ENCODE measurements around the gene SRRM2.

SRRM2 gene

DNA sequence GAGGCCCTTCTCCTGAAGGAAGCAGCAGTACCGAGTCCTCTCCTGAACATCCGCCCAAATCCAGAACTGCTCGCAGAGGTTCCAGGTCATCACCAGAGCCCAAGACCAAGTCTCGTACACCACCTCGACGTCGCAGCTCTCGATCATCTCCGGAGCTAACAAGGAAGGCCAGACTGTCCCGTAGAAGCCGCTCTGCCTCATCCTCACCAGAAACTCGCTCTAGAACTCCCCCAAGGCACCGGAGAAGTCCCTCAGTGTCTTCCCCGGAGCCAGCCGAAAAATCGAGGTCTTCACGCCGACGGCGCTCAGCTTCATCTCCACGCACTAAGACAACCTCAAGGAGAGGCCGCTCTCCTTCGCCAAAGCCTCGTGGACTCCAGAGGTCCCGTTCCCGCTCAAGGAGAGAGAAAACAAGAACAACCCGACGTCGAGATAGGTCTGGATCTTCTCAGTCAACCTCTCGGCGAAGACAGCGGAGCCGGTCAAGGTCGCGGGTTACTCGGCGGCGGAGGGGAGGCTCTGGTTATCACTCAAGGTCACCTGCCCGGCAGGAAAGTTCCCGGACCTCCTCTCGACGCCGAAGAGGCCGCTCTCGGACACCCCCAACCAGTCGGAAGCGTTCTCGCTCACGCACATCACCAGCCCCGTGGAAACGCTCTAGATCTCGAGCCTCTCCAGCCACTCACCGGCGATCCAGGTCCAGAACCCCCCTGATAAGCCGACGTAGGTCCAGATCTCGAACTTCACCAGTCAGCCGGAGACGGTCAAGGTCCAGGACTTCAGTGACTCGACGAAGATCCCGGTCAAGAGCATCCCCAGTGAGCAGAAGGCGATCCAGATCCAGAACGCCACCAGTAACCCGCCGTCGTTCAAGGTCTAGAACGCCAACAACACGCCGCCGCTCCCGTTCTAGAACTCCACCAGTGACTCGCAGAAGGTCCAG lies 13.3 kb downstream of the SRRM2 start:
- DNase-seq = no peak

DNA sequence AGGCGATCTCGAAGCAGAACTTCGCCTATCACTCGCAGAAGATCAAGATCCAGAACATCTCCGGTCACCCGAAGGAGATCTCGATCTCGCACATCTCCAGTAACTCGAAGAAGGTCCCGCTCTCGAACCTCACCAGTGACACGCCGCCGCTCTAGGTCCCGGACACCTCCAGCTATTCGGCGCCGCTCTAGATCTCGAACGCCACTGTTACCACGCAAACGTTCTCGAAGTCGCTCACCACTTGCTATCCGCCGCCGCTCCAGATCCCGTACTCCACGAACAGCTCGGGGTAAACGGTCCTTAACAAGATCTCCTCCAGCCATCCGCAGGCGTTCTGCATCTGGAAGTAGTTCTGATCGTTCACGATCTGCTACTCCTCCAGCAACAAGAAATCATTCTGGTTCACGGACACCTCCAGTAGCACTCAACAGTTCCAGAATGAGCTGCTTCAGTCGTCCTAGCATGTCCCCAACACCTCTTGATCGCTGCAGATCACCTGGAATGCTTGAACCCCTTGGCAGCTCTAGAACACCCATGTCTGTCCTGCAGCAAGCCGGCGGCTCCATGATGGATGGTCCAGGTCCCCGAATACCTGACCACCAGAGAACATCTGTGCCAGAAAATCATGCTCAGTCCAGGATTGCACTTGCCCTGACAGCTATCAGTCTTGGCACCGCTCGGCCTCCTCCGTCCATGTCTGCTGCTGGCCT lies 14.1 kb downstream of the SRRM2 start:
- no peak for DNase-seq

DNA sequence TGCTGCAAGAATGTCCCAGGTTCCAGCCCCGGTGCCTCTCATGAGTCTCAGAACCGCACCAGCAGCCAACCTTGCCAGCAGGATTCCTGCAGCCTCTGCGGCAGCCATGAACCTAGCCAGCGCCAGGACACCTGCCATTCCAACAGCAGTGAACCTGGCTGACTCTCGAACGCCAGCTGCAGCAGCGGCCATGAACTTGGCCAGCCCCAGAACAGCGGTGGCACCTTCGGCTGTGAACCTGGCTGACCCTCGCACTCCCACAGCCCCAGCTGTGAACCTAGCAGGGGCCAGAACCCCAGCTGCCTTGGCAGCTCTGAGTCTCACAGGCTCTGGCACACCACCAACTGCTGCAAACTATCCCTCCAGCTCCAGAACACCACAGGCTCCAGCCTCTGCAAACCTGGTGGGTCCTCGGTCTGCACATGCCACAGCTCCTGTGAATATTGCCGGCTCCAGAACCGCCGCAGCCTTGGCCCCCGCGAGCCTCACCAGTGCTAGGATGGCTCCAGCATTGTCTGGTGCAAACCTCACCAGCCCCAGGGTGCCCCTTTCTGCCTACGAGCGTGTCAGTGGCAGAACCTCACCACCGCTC lies 14.8 kb downstream of the SRRM2 start:
- DNase-seq = no peak

DNA sequence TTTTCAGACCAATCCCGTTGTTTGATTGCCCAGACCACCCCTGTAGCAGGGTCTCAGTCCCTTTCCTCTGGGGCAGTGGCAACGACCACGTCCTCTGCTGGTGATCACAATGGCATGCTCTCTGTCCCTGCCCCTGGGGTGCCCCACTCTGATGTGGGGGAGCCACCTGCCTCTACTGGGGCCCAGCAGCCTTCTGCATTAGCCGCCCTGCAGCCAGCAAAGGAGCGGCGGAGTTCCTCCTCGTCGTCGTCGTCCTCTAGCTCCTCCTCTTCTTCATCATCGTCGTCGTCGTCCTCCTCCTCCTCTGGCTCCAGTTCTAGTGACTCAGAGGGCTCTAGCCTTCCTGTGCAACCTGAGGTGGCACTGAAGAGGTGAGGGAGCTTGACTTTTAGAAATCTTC lies 15.5 kb downstream of the SRRM2 start:
- no peak for DNase-seq

DNA sequence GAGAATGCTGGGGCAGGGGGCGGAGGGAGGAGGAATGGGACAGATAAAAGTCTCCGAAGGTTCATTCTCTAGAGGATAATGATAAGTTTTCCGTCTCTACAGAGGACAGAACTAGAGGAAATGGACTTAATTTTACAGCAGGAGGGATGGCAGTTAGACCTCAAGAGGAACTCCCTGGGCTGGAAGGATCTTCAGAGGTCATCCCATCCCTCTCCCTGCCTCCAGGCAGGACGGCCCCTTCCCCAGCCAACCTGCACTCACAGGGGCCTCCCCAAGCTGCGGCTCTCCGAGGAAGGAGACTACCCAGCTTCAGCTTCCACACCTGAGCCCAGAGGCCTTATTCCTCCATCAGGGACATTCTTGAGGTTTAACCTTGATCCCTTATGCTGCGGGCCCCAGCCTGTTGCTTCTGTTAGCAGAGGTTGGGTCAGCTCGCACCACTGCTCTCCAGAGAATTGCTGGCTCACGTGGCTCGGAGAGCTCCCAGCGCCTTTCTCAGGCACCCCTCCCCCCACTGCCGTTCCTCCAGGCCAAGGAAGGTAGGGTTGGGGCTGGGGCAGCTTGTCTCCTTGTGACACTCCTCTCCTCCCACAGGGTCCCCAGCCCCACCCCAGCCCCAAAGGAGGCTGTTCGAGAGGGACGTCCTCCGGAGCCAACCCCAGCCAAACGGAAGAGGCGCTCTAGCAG lies 16.1 kb downstream of the SRRM2 start:
- no peak for DNase-seq

DNA sequence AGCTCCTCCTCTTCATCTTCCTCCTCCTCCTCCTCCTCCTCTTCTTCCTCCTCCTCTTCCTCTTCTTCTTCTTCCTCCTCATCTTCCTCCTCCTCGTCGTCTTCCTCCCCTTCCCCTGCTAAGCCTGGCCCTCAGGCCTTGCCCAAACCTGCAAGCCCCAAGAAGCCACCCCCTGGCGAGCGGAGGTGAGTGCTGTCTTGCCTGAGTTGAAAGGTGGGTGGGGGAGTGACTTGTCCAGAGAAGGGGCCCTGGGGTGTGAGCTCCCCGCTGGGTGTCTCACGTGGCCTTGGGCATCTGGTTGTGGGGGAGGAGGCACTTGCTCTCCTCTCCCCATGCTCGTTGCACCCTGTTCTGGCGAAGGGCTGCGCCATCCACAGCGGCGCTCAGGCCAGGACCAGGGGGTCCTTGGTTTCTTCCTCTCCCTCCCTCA lies 16.7 kb downstream of the SRRM2 start:
- DNase-seq = no peak

- no peak for DNase-seq
Observed at GRCh38 chr16:2769675-2770056, 17.2 kb downstream of the SRRM2 start.

GRCh38 chr16:2770057-2770951 lies 17.9 kb downstream of the SRRM2 start:
- DNase-seq = no peak

- no peak for DNase-seq
Observed at GRCh38 chr16:2771496-2772402, 19.3 kb downstream of the SRRM2 start.

DNA sequence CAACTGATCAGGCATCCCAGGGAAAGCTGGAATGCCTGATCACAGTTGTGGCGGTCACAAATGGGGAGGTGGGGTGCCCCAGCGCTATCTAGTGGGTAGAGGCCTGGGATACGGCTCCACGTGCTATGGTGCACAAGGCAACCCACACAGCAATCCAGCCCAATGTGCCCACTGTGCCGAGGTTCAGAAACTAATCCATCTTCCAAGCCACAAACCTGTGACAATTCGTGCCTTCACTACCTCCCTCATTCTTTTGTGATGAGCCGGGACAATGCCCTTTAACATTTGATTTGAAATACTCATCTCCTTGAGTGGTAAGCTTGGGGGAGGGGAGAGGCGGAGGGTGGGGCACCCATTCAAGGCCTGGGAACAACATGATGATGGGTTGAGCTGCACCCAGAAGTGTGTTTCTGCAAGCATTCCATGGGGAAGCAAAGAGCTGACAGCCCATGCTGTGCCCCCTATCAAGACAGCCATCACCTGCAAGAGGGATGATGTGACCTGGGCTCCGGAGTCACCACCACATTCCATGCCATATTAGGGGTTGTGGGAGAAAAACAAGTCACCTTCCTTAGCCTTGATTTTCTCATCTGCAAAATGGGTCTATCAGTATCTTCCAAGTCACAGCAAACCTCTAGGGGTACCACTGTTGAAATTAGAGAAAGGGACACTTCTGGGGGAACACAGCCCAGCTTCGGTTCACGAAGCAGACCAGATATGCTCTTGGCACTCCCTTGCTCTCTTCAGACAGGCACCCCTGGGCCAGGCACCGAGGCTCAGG lies 20.9 kb downstream of the SRRM2 start:
- no peak for DNase-seq

DNA sequence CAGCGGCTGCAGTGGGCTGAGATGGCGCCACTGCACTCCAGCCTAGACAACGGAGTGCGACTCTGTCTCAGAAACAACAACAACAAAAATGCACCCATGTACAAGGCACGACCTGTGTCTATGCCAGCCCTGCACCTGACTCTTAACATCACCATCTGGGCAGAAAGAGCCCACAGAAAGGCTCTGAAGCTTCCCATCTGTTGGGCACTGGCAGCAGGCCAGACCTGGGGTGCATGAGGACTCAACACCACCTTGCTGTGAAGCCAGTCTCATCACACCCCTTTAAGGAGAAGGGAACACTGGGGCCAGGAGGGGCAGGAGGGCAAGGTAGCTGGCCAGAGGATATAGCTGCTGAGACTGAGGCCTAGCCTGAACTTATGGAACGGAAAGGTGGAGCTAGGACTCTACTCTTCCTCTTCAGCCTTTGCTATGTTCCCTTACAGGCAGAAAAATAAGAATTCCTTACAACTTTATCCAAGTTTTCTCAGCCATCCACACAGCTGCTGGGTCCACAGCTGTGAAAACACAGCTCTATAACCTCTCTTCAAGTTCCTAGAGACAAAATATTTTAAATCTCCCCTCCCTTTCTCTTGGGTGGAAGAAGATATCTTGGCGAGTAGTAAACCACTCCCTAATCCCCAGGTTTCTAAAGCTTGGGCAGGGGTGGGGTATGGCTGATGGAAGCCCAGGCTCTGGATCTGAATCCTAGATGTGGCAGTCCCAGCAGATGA lies 21.9 kb downstream of the SRRM2 start:
- DNase-seq = no peak

DNA sequence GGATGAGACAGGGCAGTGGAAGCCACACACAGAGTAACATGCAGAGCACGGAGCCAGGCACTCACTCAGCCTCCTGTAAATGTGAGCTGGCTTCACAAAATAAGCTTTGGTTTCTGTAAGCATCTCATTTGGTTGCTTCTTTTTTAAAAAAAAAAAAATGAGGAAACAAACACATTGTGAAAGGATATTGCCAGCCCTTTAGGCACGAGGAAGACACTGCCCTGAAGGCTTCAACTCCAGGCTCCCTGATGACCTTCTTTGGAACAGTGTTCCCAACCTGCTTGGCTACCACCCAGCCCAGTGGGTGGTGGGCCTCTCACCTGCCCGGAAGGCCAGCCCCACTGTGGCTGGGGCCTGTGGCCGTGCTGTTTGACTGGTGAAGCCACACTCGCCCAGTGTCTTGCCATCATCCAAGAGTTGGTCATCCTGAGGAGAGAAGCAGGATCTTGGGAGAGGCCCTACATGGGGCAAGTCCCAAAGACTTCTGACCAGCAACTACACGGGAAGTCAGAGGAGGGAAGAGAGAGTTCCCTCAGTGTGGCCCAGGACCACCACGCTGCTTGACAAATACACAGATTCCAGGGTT lies 22.8 kb downstream of the SRRM2 start:
- DNase-seq = no peak

DNA sequence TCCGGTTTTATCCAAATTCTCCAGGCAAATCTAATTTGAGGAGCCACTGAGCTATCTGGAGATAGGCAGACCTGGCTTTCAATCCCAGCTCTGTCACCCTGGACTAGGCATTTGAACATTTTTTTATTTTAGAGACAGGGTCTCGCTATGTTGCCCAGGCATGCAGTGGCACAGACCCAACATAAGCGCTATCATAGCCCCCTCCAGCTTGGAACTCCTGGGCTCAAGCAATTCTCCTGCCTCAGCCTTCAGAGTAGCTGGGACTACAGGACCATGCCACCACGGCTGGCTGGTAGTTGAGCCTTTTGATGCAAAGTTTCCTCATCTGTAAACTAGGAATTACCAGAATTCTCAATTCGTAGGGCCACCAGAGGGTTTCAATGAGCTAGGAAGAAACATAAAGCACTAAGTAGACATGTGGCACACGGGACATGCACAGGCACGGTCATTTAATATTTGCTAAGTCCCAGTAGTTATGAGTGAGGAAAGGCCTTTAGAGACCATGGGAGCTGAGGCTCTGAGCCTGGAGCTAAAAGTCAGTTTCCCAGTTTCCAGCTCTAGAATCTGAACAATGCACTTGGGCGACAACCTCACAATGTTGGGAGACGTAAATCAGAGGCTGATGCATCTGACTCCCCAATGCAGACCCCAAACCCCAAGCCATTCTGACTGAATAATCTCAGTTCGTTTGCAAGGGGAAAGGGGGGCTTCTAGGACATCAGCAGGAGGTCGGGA lies 23.5 kb downstream of the SRRM2 start:
- no peak for DNase-seq

- DNase-seq = peak; percentile 41
Observed at GRCh38 chr16:2776500-2777139, 24.2 kb downstream of the SRRM2 start.

DNA sequence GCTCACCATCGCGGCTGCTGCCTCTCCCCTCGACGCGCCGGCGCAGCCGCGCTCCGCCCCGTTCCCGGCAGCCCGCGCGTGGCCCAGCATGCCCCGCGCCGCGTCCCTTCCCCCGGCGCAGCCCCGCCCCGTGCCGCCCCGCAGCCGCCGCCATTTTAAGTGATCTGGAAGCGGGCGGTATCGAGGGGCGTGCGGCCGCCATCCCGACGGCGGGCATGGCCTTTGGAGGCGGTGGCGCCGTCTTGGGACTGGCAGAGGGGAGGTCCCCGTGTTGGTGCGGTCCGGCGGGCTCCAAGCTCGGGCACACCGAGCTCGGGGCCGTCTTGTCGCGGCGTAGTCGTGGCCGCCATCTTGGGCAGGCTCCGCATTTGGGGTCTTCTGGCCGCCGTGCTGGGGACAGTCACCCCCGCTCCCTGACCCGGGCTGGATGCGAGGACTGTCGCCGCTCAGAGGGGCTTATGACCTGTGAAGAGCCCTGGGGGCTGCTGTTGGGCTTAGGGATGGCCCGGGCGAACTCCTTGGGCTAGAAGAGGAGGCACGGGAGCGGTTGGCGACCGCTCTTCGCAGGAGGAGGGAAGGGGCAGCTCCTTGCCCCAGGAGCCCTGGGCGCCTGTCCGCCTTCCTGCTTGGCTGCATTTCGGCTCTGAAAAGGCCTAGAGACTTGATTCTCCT lies 24.9 kb downstream of the SRRM2 start, which contains the start of gene ELOB:
TSS of gene ELOB (minus strand) at position 50 of the 672 bp plus-strand sequence. CDS start at position 9, 41 bp downstream.
- peak; percentile 90 for DNase-seq

- peak; percentile 26 for DNase-seq
Observed at GRCh38 chr16:2777903-2778629, 25.6 kb downstream of the SRRM2 start.

All from stimulated activated CD4-positive, alpha-beta T cell treated with anti-CD3 and anti-CD28 coated beads, Interleukin-12 subunit alpha, Interleukin-12 subunit beta, amount 100 ng/mL, for 4 hours (primary cell).